ENCODE data around the gene SPTBN4. TPM values are rescaled to one million over a fixed set of nuclear protein-coding genes. Genes with fewer than 3 reads are reported as not detected.
"Not testable (repeated sequence)": the region's sequence is repeated elsewhere in the genome, so short reads cannot be mapped to it uniquely, and the experiment has no call there.

SPTBN4 gene
- total RNA-seq, 1 experiment from 2014 or later, result 0.48 TPM

DNA sequence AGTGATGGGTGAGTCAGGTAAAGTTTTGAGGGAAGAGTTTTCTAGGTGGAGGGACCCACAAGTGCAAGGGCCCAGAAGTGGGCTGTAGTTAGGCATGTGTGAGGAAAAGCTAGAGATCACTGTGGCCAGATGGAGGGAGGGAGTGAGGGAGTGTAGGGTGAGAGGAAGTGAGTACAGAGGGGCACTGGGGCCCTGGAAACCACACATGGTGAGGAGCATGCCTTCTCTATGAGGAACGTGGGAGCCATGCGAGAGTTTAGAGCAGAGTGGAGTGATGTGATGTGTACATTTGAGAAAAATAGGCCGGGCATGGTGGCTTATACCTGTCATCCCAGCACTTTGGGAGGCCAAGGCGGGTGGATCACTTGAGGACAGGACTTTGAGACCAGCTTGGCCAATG lies 95.1 kb downstream of the SPTBN4 start:
- TF ChIP-seq EZH2 (IDR thresholded peaks at IDR 0.05; ENCODE audit: low read depth), result no peak
- no peak for TF ChIP-seq CTCF (conservative IDR thresholded peaks at IDR 0.05)
- DNase-seq, result no peak
- H3K36me3 ChIP-seq (ENCODE audit: low read depth), result no peaks in the 10 kb centered on the region
- no peaks in the 10 kb centered on the region; the same call in 1 of the 2 replicates for H3F3A ChIP-seq (ENCODE audit: insufficient read depth, low read depth)
- H3K9me2 ChIP-seq (ENCODE audit: insufficient read depth), result no peaks in the 10 kb centered on the region
- peaks cover 25% of the 10 kb centered on the region for H3K27me3 ChIP-seq (ENCODE audit: insufficient read depth, low read depth)
- no peaks in the 10 kb centered on the region for H3K4me1 ChIP-seq (replicated peaks; ENCODE audit: insufficient read depth)
- no peaks in the 10 kb centered on the region for H3K79me2 ChIP-seq (ENCODE audit: low read depth)
- H3K27ac ChIP-seq, result no peak overlapping the region
- intact Hi-C loops (cut with micrococcal nuclease; ENCODE audit: unreplicated experiment), result no loop called here
- no peaks in the 10 kb centered on the region for H3K9me3 ChIP-seq (ENCODE audit: insufficient read depth, low read depth)
- ChIA-PET POLR2A (ENCODE audit: unreplicated experiment) (no interaction called here), CTCF (interaction anchor here (0.7 kb wide), 1 partner anchor 271 kb away, joined by 7 read pairs; no protein-coding TSS in a partner anchor)
- no TSS peak for BruUV-seq (replicated peaks)
- no peak overlapping the region for H3K4me2 ChIP-seq
- no peak overlapping the region for H3K4me3 ChIP-seq
- H4K20me1 ChIP-seq (ENCODE audit: insufficient read depth), result no peaks in the 10 kb centered on the region
- H2AFZ ChIP-seq, result no peak overlapping the region

DNA sequence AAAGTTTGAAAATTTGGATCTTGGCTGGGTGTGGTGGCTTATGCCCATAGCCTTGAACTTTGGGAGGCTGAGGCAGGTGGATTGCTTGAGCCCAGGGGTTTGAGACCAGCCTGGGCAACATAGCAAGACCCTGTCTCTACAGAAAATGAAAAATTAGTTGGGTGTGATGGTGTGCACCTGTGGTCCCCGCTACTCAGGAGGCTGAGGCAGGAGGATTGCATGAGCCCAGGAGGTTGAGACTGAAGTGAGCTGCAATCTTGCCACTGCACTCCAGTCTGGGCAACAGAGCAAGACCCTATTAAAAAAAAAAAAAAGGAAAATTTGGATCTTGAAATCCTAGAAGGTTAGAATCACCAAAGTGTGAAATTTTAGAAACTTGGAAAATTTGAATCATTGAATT lies 97.7 kb downstream of the SPTBN4 start:
- H3K9me2 ChIP-seq (ENCODE audit: insufficient read depth); BruUV-seq (replicated peaks); H3K36me3 ChIP-seq (ENCODE audit: low read depth); H3K4me2 ChIP-seq; DNase-seq; H3K79me2 ChIP-seq (ENCODE audit: low read depth); H2AFZ ChIP-seq; H3F3A ChIP-seq (ENCODE audit: insufficient read depth, low read depth); H3K4me1 ChIP-seq (replicated peaks; ENCODE audit: insufficient read depth); intact Hi-C loops (cut with micrococcal nuclease; ENCODE audit: unreplicated experiment); POLR2A ChIA-PET (ENCODE audit: unreplicated experiment); CTCF ChIA-PET; H4K20me1 ChIP-seq (ENCODE audit: insufficient read depth); H3K9me3 ChIP-seq (ENCODE audit: insufficient read depth, low read depth); H3K4me3 ChIP-seq; H3K27ac ChIP-seq: not testable (repeated sequence)
- peaks cover 17% of the 10 kb centered on the region for H3K27me3 ChIP-seq (ENCODE audit: insufficient read depth, low read depth)

DNA sequence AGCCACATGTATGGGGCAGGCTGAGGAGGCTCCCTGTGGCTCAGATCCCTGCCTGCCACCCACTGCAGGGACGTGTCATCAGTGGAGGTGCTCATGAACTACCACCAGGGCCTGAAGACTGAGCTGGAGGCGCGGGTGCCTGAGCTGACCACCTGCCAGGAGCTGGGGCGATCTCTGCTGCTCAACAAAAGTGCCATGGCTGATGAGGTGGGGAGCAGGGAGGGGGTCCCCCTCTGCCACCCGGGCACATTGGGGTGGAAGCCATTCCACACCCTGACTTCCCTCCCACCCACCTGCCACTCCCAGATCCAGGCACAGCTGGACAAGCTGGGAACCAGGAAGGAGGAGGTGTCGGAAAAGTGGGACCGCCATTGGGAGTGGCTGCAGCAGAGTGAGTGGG lies 98.6 kb downstream of the SPTBN4 start:
- H3K4me2 ChIP-seq, result no peak overlapping the region
- peaks cover 9% of the 10 kb centered on the region; the same call in 1 of the 2 replicates for H3F3A ChIP-seq (ENCODE audit: insufficient read depth, low read depth)
- TF ChIP-seq CTCF (conservative IDR thresholded peaks at IDR 0.05) (no peak), EZH2 (IDR thresholded peaks at IDR 0.05; ENCODE audit: low read depth) (no peak)
- H3K27me3 ChIP-seq (ENCODE audit: insufficient read depth, low read depth), result peaks cover 10% of the 10 kb centered on the region
- H3K4me3 ChIP-seq, result no peak overlapping the region
- no peak for DNase-seq
- H3K9me3 ChIP-seq (ENCODE audit: insufficient read depth, low read depth), result no peaks in the 10 kb centered on the region
- no TSS peak for BruUV-seq (replicated peaks)
- POLR2A ChIA-PET (ENCODE audit: unreplicated experiment), result interaction anchor here (0.6 kb wide), 1 partner anchor 62 kb away, joined by 7 read pairs; no protein-coding TSS in a partner anchor
- no peak overlapping the region for H3K27ac ChIP-seq
- intact Hi-C loops (cut with micrococcal nuclease; ENCODE audit: unreplicated experiment), result no loop called here
- H2AFZ ChIP-seq, result no peak overlapping the region
- no peaks in the 10 kb centered on the region for H3K79me2 ChIP-seq (ENCODE audit: low read depth)
- H4K20me1 ChIP-seq (ENCODE audit: insufficient read depth), result no peaks in the 10 kb centered on the region
- no peaks in the 10 kb centered on the region for H3K36me3 ChIP-seq (ENCODE audit: low read depth)
- CTCF ChIA-PET, result no interaction called here
- H3K4me1 ChIP-seq (replicated peaks; ENCODE audit: insufficient read depth), result peaks cover 7% of the 10 kb centered on the region
- H3K9me2 ChIP-seq (ENCODE audit: insufficient read depth), result no peaks in the 10 kb centered on the region

DNA sequence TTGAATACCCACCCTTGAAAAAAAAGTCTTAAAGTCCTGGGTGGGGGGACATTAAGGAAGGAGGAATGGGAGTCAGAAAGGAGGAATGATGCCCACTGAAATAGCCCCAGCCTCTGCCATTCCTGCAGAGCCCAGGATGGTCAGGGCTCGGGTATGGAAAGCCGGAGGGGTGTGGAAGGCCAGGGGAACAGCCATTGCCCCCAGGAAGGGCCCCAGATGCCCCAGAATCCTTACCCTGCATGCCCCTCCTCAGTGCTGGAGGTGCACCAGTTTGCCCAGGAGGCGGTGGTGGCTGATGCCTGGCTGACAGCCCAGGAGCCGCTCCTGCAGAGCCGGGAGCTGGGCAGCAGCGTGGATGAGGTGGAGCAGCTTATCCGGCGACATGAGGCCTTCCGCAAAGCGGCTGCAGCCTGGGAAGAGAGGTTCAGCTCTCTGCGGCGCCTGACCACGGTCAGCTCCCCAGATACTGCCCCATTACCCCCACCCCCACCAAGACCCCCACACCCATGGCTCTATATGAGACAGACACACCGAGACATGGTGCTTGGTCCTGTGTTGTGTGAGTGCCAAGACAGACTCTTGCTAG lies 99.2 kb downstream of the SPTBN4 start:
- Histone ChIP-seq H3K27ac (no peak overlapping the region), H3K9me2 (ENCODE audit: insufficient read depth) (no peaks in the 10 kb centered on the region), H3F3A (ENCODE audit: insufficient read depth, low read depth) (peaks cover 10% of the 10 kb centered on the region; the same call in 1 of the 2 replicates), H3K27me3 (ENCODE audit: insufficient read depth, low read depth) (peaks cover 4% of the 10 kb centered on the region; the same call in 1 of the 2 replicates), H3K36me3 (ENCODE audit: low read depth) (no peaks in the 10 kb centered on the region), H3K4me2 (no peak overlapping the region), H3K4me3 (no peak overlapping the region), H3K9me3 (ENCODE audit: insufficient read depth, low read depth) (no peaks in the 10 kb centered on the region), H4K20me1 (ENCODE audit: insufficient read depth) (no peaks in the 10 kb centered on the region), H2AFZ (no peak overlapping the region), H3K4me1 (replicated peaks; ENCODE audit: insufficient read depth) (peaks cover 7% of the 10 kb centered on the region), H3K79me2 (ENCODE audit: low read depth) (no peaks in the 10 kb centered on the region)
- BruUV-seq (replicated peaks), result no TSS peak
- ChIA-PET CTCF (interaction anchor here (0.6 kb wide), 1 partner anchor 1012 kb away, joined by 5 read pairs; no protein-coding TSS in a partner anchor), POLR2A (ENCODE audit: unreplicated experiment) (no interaction called here)
- intact Hi-C loops (cut with micrococcal nuclease; ENCODE audit: unreplicated experiment), result no loop called here
- TF ChIP-seq CTCF (conservative IDR thresholded peaks at IDR 0.05), result no peak
- no peak for TF ChIP-seq EZH2 (IDR thresholded peaks at IDR 0.05; ENCODE audit: low read depth)
- DNase-seq, result no peak

Data from PC-9 (cell line).